IMR-90 (cell line): Measurements from ENCODE around the gene FBXW4. TPM values are rescaled to one million over a fixed set of nuclear protein-coding genes. Genes with fewer than 3 reads are reported as not detected.

Experiments used
- ATAC-seq: fragments of 200-7000 bp; cut with Tn5 transposase; 2 replicates; pipeline ENCODE4 v1.9.1; 2020; ENCODE audit warnings: low read depth, mild to moderate bottlenecking, moderate library complexity
- BruUV-seq: library from RNA; stranded (reverse); fragments of 400-500 nt; replicated peaks from 2 replicates; lab custom pipeline; 2021; lab: Mats Ljungman, UMichigan
- CTCF ChIA-PET: fragments of 300-600 bp; formaldehyde crosslinking; extraction: SDS; loops from one replicate; lab custom pipeline; 2021; ENCODE audit warnings: antibody characterized with exemption; lab: Yijun Ruan, JAX
- POLR2A ChIA-PET: fragments of 300-600 bp; sonication (Branson Sonifier 250); formaldehyde crosslinking; loops from one replicate; lab custom pipeline; 2022; ENCODE audit warnings: antibody characterized with exemption; ENCODE audit not compliant: unreplicated experiment; lab: Charles Lee
- DNase-seq: peaks from one replicate; pipeline ENCODE4 v3.0.0; 2013
- H2AFZ ChIP-seq: replicated peaks from 2 replicates; pipeline ENCODE3; 2013; ENCODE audit warnings: low read length, mild to moderate bottlenecking; ENCODE audit not compliant: poor library complexity
- H2AK5ac ChIP-seq: 2 replicates; pipeline ENCODE4 v1.6.1; 2013; ENCODE audit warnings: low read depth, low read length, inconsistent platforms
- H2AK9ac ChIP-seq: replicated peaks from 2 replicates; pipeline ENCODE3; 2013; ENCODE audit warnings: mild to moderate bottlenecking, low read depth, low read length, moderate library complexity; ENCODE audit not compliant: poor library complexity
- H2BK120ac ChIP-seq: 2 replicates; pipeline ENCODE4 v1.6.1; 2013; ENCODE audit warnings: low read depth, low read length, inconsistent platforms
- H2BK15ac ChIP-seq: 3 replicates; pipeline ENCODE4 v1.6.1; 2013; ENCODE audit warnings: low read depth, low read length, inconsistent platforms
- H2BK20ac ChIP-seq: 2 replicates; pipeline ENCODE4 v1.6.1; 2013; ENCODE audit warnings: low read depth, mild to moderate bottlenecking, inconsistent platforms, low read length, moderate library complexity
- H2BK5ac ChIP-seq: 2 replicates; pipeline ENCODE4 v1.6.1; 2013; ENCODE audit warnings: mild to moderate bottlenecking, low read depth, low read length, inconsistent platforms; ENCODE audit not compliant: poor library complexity, severe bottlenecking
- H3K14ac ChIP-seq: replicated peaks from 2 replicates; pipeline ENCODE4 v1.6.1; 2013; ENCODE audit warnings: low read depth, low read length, inconsistent platforms
- H3K18ac ChIP-seq: 2 replicates; pipeline ENCODE4 v1.6.1; 2013; ENCODE audit warnings: low read depth, low read length, control low read depth
- H3K23ac ChIP-seq: 2 replicates; pipeline ENCODE4 v1.6.1; 2013; ENCODE audit warnings: low read depth, low read length, inconsistent platforms
- H3K27ac ChIP-seq: 2 replicates; pipeline ENCODE4 v1.5.1; 2013; ENCODE audit warnings: mild to moderate bottlenecking, control low read depth, low read length; ENCODE audit not compliant: insufficient read depth
- H3K27me3 ChIP-seq: 2 replicates; pipeline ENCODE4 v1.6.1; 2013; ENCODE audit warnings: low read length; ENCODE audit not compliant: control insufficient read depth, insufficient read depth
- H3K36me3 ChIP-seq: 2 replicates; pipeline ENCODE4 v1.6.1; 2013; ENCODE audit warnings: low read length, mixed read lengths; ENCODE audit not compliant: control insufficient read depth, insufficient read depth
- H3K4ac ChIP-seq: 2 replicates; pipeline ENCODE4 v1.6.1; 2013; ENCODE audit warnings: low read depth, low read length, inconsistent platforms
- H3K4me1 ChIP-seq: 2 replicates; pipeline ENCODE4 v1.6.1; 2013; ENCODE audit warnings: low read length, mixed read lengths; ENCODE audit not compliant: control insufficient read depth, insufficient read depth
- H3K4me2 ChIP-seq: 2 replicates; pipeline ENCODE4 v1.6.1; 2013; ENCODE audit warnings: low read depth, mild to moderate bottlenecking, control low read depth, low read length, moderate library complexity
- H3K4me3 ChIP-seq: 2 replicates; pipeline ENCODE4 v1.5.1; 2013; ENCODE audit warnings: low read depth, mild to moderate bottlenecking, control low read depth, low read length, moderate library complexity; ENCODE audit not compliant: insufficient read depth
- H3K56ac ChIP-seq: 2 replicates; pipeline ENCODE4 v1.6.1; 2013; ENCODE audit warnings: low read length, inconsistent platforms; ENCODE audit not compliant: insufficient read depth; ENCODE audit errors: extremely low read depth
- H3K79me1 ChIP-seq, 2 experiments: 2 replicates each; pipeline ENCODE4 v1.6.1; 2013; ENCODE audit warnings: low read length in 2 of 2, inconsistent platforms in 1 of 2, low read depth in 1 of 2
- H3K9ac ChIP-seq: 2 replicates; pipeline ENCODE4 v1.6.1; 2013; ENCODE audit warnings: low read depth, low read length, control low read depth
- H3K9me1 ChIP-seq: 2 replicates; pipeline ENCODE4 v1.6.1; 2013; ENCODE audit warnings: low read length, inconsistent platforms; ENCODE audit not compliant: insufficient read depth
- H3K9me3 ChIP-seq: 2 replicates; pipeline ENCODE4 v1.6.1; 2013; ENCODE audit warnings: low read length; ENCODE audit not compliant: control insufficient read depth, insufficient read depth
- H4K20me1 ChIP-seq: 2 replicates; pipeline ENCODE4 v1.6.1; 2013; ENCODE audit warnings: low read length, inconsistent platforms; ENCODE audit not compliant: insufficient read depth
- H4K5ac ChIP-seq: 2 replicates; pipeline ENCODE4 v1.6.1; 2013; ENCODE audit warnings: mild to moderate bottlenecking, low read depth, low read length, control low read depth
- H4K8ac ChIP-seq, 2 experiments: 2 replicates each; pipeline ENCODE4 v1.6.1; 2013; ENCODE audit warnings: low read depth in 2 of 2, low read length in 2 of 2, control low read depth in 1 of 2, inconsistent platforms in 1 of 2
- H4K91ac ChIP-seq: 2 replicates; pipeline ENCODE4 v1.6.1; 2013; ENCODE audit warnings: low read depth, low read length, inconsistent platforms; ENCODE audit not compliant: insufficient read depth
- ELK1 ChIP-seq: fragments of 150-350 bp; IDR thresholded peaks from 2 replicates; pipeline ENCODE4 v1.6.1; 2016; ENCODE audit warnings: low read depth, mild to moderate bottlenecking, low read length, moderate library complexity, borderline replicate concordance
- FOS ChIP-seq: fragments of 150-350 bp; IDR thresholded peaks from 2 replicates; pipeline ENCODE4 v1.6.1; 2016; ENCODE audit warnings: low read depth, low read length
- NFE2L2 ChIP-seq: fragments of 150-350 bp; IDR thresholded peaks from 2 replicates; pipeline ENCODE4 v1.6.1; 2016; ENCODE audit warnings: low read depth, mild to moderate bottlenecking, low read length
- WGBS, 2 experiments: methylation state at CpG; one replicate each; pipeline versions ENCODE4 v1.1.5 to v1.1.7; 2013; ENCODE audit warnings: missing lambda C conversion rate in 2 of 2; ENCODE audit not compliant: insufficient read length in 1 of 2; ENCODE audit errors: extremely low coverage in 2 of 2; 5-methylcytosine and 5-hydroxymethylcytosine counted together
- dilution Hi-C: fragments of 300-500 bp; cut with HindIII; formaldehyde crosslinking; loops from one replicate; pipeline ENCODE4 v1.14.3; 2018; ENCODE audit warnings: low sequenced_read_pairs; ENCODE audit not compliant: unreplicated experiment
- in situ Hi-C: fragments of 300-500 bp; cut with MboI; formaldehyde crosslinking; loops from 3 replicates; pipeline ENCODE4 v1.14.3; 2019; ENCODE audit warnings: low sequenced_read_pairs, inconsistent platforms, mixed read lengths
- intact Hi-C: fragments of 100-400 bp; cut with micrococcal nuclease; formaldehyde crosslinking; loops from 2 replicates; pipeline ENCODE4 v1.10.0; 2022
- polyA plus RNA-seq, 3 experiments: library from polyadenylated mRNA; depleted of rRNA; stranded (reverse); fragments of >200 nt; gene quantifications; 2 replicates each; pipeline ENCODE4 v1.2.3, GENCODE V29; 2012; ENCODE audit warnings: low replicate concordance in 1 of 3
- total RNA-seq: library from RNA; depleted of rRNA; stranded (reverse); fragments of >200 nt; gene quantifications from 2 replicates; pipeline ENCODE4 v1.2.3, GENCODE V29; 2012
- TF ChIP-seq, protein P1 (sequence below): fragments of 150-350 bp; IDR thresholded peaks from 2 replicates; pipeline ENCODE4 v1.6.1; 2017; ENCODE audit warnings: mild to moderate bottlenecking, antibody characterized with exemption, low read length, low read depth

FBXW4 gene
- total and polyA plus RNA-seq, 2 of the 4 experiments (the other 2 are of a cell fraction), result 19.3 to 26.7 TPM

DNA sequence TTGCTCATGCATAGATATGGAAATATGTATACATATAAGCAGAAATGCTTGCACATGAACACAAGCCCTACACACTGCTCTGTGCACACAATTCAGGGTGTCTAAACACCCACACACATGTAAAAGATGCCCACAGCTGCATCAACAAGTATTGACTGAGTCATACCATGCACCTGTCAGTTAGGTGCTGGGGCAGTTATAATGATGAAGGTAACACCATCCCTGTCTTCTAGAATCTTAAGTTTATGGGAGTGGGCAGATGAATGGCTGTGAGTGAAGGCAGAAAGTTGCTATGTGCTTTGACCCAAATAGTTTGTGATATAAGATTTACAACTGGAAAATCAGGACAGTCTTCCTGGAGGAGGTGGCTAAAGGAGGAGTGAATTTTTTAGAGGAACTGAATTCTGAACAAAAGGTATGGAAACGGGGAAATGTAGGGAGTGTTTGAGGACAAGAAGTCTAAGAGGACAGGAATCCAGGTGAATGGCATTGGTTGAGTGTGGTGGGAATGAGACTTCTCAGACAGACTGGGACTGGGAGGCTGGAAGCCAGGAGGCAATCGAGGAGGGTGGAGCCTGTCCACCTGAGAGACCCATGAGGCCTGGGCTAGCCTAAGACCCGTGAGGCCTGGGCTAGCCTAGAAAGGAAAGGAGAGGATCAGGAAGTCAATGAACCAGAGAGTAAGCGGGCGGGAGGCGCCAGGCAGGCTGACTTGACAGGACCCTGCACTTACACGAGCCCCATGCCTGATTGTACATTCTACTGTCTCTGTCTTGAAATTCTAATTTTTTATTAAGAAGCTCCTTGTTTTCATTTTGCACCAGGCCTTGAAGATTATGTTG is 127.6 kb downstream of the FBXW4 start:
- WGBS, 2 experiments, result 80% methylated on average over 1 of the region's 7 CpGs; no CpG with 5 or more reads in 1 of the 2 experiments
- peaks cover 46% of the 10 kb centered on the region for H3K27me3 ChIP-seq
- DNase-seq, result no peak

More for the DNA sequence above, 127.6 kb downstream of the FBXW4 start:
- Histone ChIP-seq H2BK120ac (no peak overlapping the region), H3K9ac (no peak overlapping the region), H4K91ac (no peak overlapping the region), H4K8ac (no peak overlapping the region), H3K9me3 (peaks cover under 1% of the 10 kb centered on the region; the same call in 1 of the 2 replicates), H3K4me1 (peaks cover 6% of the 10 kb centered on the region), H3K18ac (no peak overlapping the region), H4K5ac (no peak overlapping the region), H2AK5ac (no peak overlapping the region), H3K4me2 (no peak overlapping the region), H2AFZ (no peak overlapping the region), H3K36me3 (no peaks in the 10 kb centered on the region), H3K56ac (no peak overlapping the region), H3K27ac (no peak overlapping the region), H3K79me1 (no peaks in the 10 kb centered on the region), H3K23ac (0 out of 2 replicates have a peak overlapping the region, but pooled peaks have one; percentile 8), H3K9me1 (no peaks in the 10 kb centered on the region; the same call in 1 of the 2 replicates), H2BK20ac (no peak overlapping the region), H3K14ac (no peak overlapping the region), H2BK15ac (no peak overlapping the region), H4K20me1 (no peaks in the 10 kb centered on the region), H2AK9ac (no peak overlapping the region), H3K4ac (no peak overlapping the region), H2BK5ac (no peak overlapping the region), H3K4me3 (no peak overlapping the region)
- ATAC-seq, result no peak
- dilution Hi-C loops (no loop called here), intact Hi-C loops (no loop called here), in situ Hi-C loops (no loop called here)
- TF ChIP-seq FOS (no peak), NFE2L2 (no peak), ELK1 (no peak)
- TF ChIP-seq, protein P1, sequence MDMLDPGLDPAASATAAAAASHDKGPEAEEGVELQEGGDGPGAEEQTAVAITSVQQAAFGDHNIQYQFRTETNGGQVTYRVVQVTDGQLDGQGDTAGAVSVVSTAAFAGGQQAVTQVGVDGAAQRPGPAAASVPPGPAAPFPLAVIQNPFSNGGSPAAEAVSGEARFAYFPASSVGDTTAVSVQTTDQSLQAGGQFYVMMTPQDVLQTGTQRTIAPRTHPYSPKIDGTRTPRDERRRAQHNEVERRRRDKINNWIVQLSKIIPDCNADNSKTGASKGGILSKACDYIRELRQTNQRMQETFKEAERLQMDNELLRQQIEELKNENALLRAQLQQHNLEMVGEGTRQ, result no peak
- POLR2A ChIA-PET, result no interaction called here
- BruUV-seq, result no TSS peak
- CTCF ChIA-PET, result interaction anchor here (1.6 kb wide), 1 partner anchor 354 kb away, joined by 8 read pairs; no protein-coding TSS in a partner anchor
